GM12878 (cell line): Measurements from ENCODE around the gene ZNF804B. TPM values are rescaled to one million over a fixed set of nuclear protein-coding genes. Genes with fewer than 3 reads are reported as not detected.

Experiments used
- ATAC-seq: fragments of 200-7000 bp; cut with Tn5 transposase; 3 replicates; pipeline ENCODE4 v1.9.1; 2020; ENCODE audit warnings: mild to moderate bottlenecking, moderate library complexity
- BruUV-seq: library from RNA; stranded (reverse); fragments of 400-500 nt; replicated peaks from 2 replicates; lab custom pipeline; 2021; lab: Mats Ljungman, UMichigan
- CTCF ChIA-PET: fragments of 300-600 bp; sonication (Branson Sonifier 250); formaldehyde crosslinking; extraction: SDS; loops from one replicate; lab custom pipeline; 2021; ENCODE audit warnings: inconsistent platforms; lab: Yijun Ruan, JAX
- POLR2A ChIA-PET: fragments of 350-600 bp; formaldehyde crosslinking; extraction: SDS; loops from one replicate; lab custom pipeline; 2021; ENCODE audit warnings: inconsistent platforms; lab: Charles Lee
- RAD21 ChIA-PET: fragments of 300-600 bp; sonication (Branson Sonifier 250); formaldehyde crosslinking; loops from one replicate; lab custom pipeline; 2023; ENCODE audit warnings: antibody characterized with exemption; ENCODE audit not compliant: unreplicated experiment; lab: Charles Lee
- SMC1A ChIA-PET: fragments of 300-600 bp; sonication (Branson Sonifier 250); formaldehyde crosslinking; loops from one replicate; lab custom pipeline; 2023; ENCODE audit not compliant: unreplicated experiment, uncharacterized antibody; lab: Charles Lee
- DNase-seq: peaks from one replicate; pipeline ENCODE4 v3.0.0-alpha.2; 2011; ENCODE audit warnings: low read depth, low spot score
- FAIRE-seq: peaks from 3 replicates; lab custom pipeline; 2011; peaks lifted over from hg19 to GRCh38; lab: Jason Lieb, UNC
- H2AFZ ChIP-seq: 2 replicates; pipeline ENCODE4 v1.6.0; 2011; ENCODE audit warnings: low read depth, low read length, control low read depth; ENCODE audit not compliant: control insufficient read depth
- H3K27ac ChIP-seq: 2 replicates; pipeline ENCODE4 v1.5.1; 2011; ENCODE audit warnings: control low read depth; ENCODE audit not compliant: control insufficient read depth, insufficient read depth
- H3K27me3 ChIP-seq, 2 experiments: replicated peaks in 1 of 2; 2 replicates each; pipeline versions ENCODE4 v1.6.0 to v1.6.1; 2011; ENCODE audit warnings: low read length in 1 of 2; ENCODE audit not compliant: control insufficient read depth in 2 of 2, insufficient read depth in 2 of 2
- H3K36me3 ChIP-seq, 2 experiments: 2 replicates each; pipeline ENCODE4 v1.5.1; 2011; ENCODE audit warnings: low read length in 1 of 2; ENCODE audit not compliant: control insufficient read depth in 2 of 2, insufficient read depth in 2 of 2
- H3K4me1 ChIP-seq: 2 replicates; pipeline ENCODE4 v1.6.1; 2011; ENCODE audit warnings: mild to moderate bottlenecking, low read length, moderate library complexity, mixed read lengths; ENCODE audit not compliant: control insufficient read depth, insufficient read depth
- H3K4me2 ChIP-seq: 2 replicates; pipeline ENCODE4 v1.6.0; 2011; ENCODE audit warnings: control low read depth; ENCODE audit not compliant: control insufficient read depth, insufficient read depth
- H3K4me3 ChIP-seq: fragments of 200-600 bp; sonication (generic); 2 replicates; pipeline ENCODE4 v1.5.1; 2016
- H3K79me2 ChIP-seq: 2 replicates; pipeline ENCODE4 v1.6.0; 2011; ENCODE audit warnings: low read length; ENCODE audit not compliant: control insufficient read depth, insufficient read depth
- H3K9ac ChIP-seq: 2 replicates; pipeline ENCODE4 v1.8.0; 2011; ENCODE audit warnings: low read length, control low read depth, mixed read lengths; ENCODE audit not compliant: control insufficient read depth, insufficient read depth
- H3K9me3 ChIP-seq: replicated peaks from 3 replicates; pipeline ENCODE4 v1.5.1; 2011; ENCODE audit warnings: mild to moderate bottlenecking, low read length; ENCODE audit not compliant: control insufficient read depth, insufficient read depth
- H4K20me1 ChIP-seq: 2 replicates; pipeline ENCODE4 v1.6.0; 2011; ENCODE audit not compliant: control insufficient read depth, insufficient read depth
- CBX3 ChIP-seq: fragments of 200-600 bp; sonication (generic); IDR thresholded peaks from 2 replicates; pipeline ENCODE4 v1.6.1; 2016; ENCODE audit warnings: low read depth, borderline replicate concordance
- EP300 ChIP-seq, 2 experiments: fragments of 150-350 bp in 1 of 2; IDR thresholded peaks; 2 replicates each; pipeline ENCODE4 v1.6.1; 2011 to 2012; ENCODE audit warnings: low read depth in 2 of 2, low read length in 2 of 2, borderline replicate concordance in 1 of 2, improper control_type of control experiment in 1 of 2, inconsistent platforms in 1 of 2; ENCODE audit not compliant: control insufficient read depth in 1 of 2
- ETV6 ChIP-seq, 2 experiments: fragments of 450-650 bp in 1 of 2; IDR thresholded peaks in 1 of 2; conservative IDR thresholded peaks in 1 of 2; 2 replicates each; pipeline ENCODE4 v1.6.1; 2014; ENCODE audit warnings: antibody characterized with exemption in 1 of 2, borderline replicate concordance in 1 of 2, low read depth in 1 of 2, mild to moderate bottlenecking in 1 of 2, moderate library complexity in 1 of 2
- FOXM1 ChIP-seq: IDR thresholded peaks from 2 replicates; pipeline ENCODE4 v1.6.1; 2012; ENCODE audit warnings: low read depth, mild to moderate bottlenecking, inconsistent platforms, low read length, moderate library complexity
- GABPA ChIP-seq: IDR thresholded peaks from 2 replicates; pipeline ENCODE4 v1.6.1; 2014; ENCODE audit warnings: antibody characterized with exemption, low read depth, mild to moderate bottlenecking, inconsistent platforms
- NFXL1 ChIP-seq: fragments of 450-650 bp; IDR thresholded peaks from 2 replicates; pipeline ENCODE4 v1.6.1; 2017; ENCODE audit warnings: antibody characterized with exemption, mild to moderate bottlenecking, borderline replicate concordance
- NR2C1 ChIP-seq: fragments of 450-650 bp; IDR thresholded peaks from 2 replicates; pipeline ENCODE4 v1.6.1; 2017; ENCODE audit warnings: antibody characterized with exemption, mild to moderate bottlenecking, moderate library complexity
- NR2C2 ChIP-seq: IDR thresholded peaks from 2 replicates; pipeline ENCODE4 v1.6.1; 2011; ENCODE audit warnings: borderline replicate concordance, low read depth; ENCODE audit not compliant: control insufficient read depth, insufficient read length
- NR2F1 ChIP-seq: fragments of 450-650 bp; conservative IDR thresholded peaks from 2 replicates; pipeline ENCODE4 v1.6.1; 2017; ENCODE audit warnings: mild to moderate bottlenecking
- RUNX3 ChIP-seq: IDR thresholded peaks from 2 replicates; pipeline ENCODE4 v1.6.1; 2012; ENCODE audit warnings: low read length, inconsistent platforms
- STAT3 ChIP-seq: IDR thresholded peaks from 2 replicates; pipeline ENCODE4 v1.6.1; 2011; ENCODE audit warnings: low read depth, low read length, improper control_type of control experiment
- TAF1 ChIP-seq: IDR thresholded peaks from 2 replicates; pipeline ENCODE4 v1.6.1; 2011; ENCODE audit warnings: mild to moderate bottlenecking, low read depth, low read length, borderline replicate concordance
- TCF12 ChIP-seq: IDR thresholded peaks from 2 replicates; pipeline ENCODE4 v1.6.1; 2011; ENCODE audit warnings: low read depth, mild to moderate bottlenecking, low read length
- USF1 ChIP-seq: IDR thresholded peaks from 2 replicates; pipeline ENCODE4 v1.6.1; 2011; ENCODE audit warnings: borderline replicate concordance, low read depth, mild to moderate bottlenecking, moderate library complexity, mixed read lengths, low read length; ENCODE audit not compliant: insufficient read depth; ENCODE audit errors: extremely low read length
- YBX1 ChIP-seq: fragments of 450-650 bp; IDR thresholded peaks from 2 replicates; pipeline ENCODE4 v1.6.1; 2016; ENCODE audit warnings: antibody characterized with exemption
- YY1 ChIP-seq: IDR thresholded peaks from 2 replicates; pipeline ENCODE4 v1.6.1; 2011; ENCODE audit warnings: low read depth, mild to moderate bottlenecking, low read length
- in situ Hi-C: fragments of 300-500 bp; cut with MboI; formaldehyde crosslinking; loops from 9 replicates; pipeline ENCODE4 v1.14.3; 2018; ENCODE audit warnings: mixed read lengths
- intact Hi-C: fragments of 100-400 bp; cut with micrococcal nuclease; formaldehyde crosslinking; loops from one replicate; pipeline ENCODE4 v1.14.2; 2022; ENCODE audit not compliant: unreplicated experiment
- polyA plus RNA-seq, 11 experiments: library from polyadenylated mRNA; depleted of rRNA in 4 of 11; unstranded in 6 of 11; stranded (reverse) in 5 of 11; fragments of >200 nt; fragmentation: Nextera tagmentation in 4 of 11; fragmentation: Illumina TruSeq in 1 of 11; extraction: Ambion mirVana in 4 of 11; extraction: Trizol in 1 of 11; gene quantifications; 1 replicate in 1 of 11; 2 replicates in 10 of 11; pipeline versions ENCODE4 v1.2.1 to v1.2.3, GENCODE V29; 2011 to 2016; ENCODE audit warnings: inconsistent platforms in 2 of 11, missing spikeins in 2 of 11, low read depth in 1 of 11
- total RNA-seq, 4 experiments: library from RNA; depleted of rRNA in 3 of 4; stranded (reverse); fragments of >200 nt in 3 of 4; fragmentation: Illumina TruSeq in 1 of 4; extraction: Trizol in 1 of 4; gene quantifications; 2 replicates each; pipeline versions ENCODE4 v1.2.1 to v1.2.3, GENCODE V29; 2013 to 2021
- TF ChIP-seq, protein P1 (sequence below): fragments of 450-650 bp; IDR thresholded peaks from 2 replicates; pipeline ENCODE4 v1.6.1; 2017; ENCODE audit warnings: borderline replicate concordance
- TF ChIP-seq, protein P2 (sequence below): IDR thresholded peaks from 2 replicates; pipeline ENCODE4 v1.6.1; 2011; ENCODE audit warnings: low read depth, mild to moderate bottlenecking, low read length, moderate library complexity, borderline replicate concordance; ENCODE audit errors: extremely low read depth

ZNF804B gene
- total and polyA plus RNA-seq, 10 of the 15 experiments (the other 5 are each of a cell fraction or from before 2014, with no cell fraction given): not detected

- Histone ChIP-seq H3K36me3 (no peaks in the 10 kb centered on the region), H3K4me3 (no peak overlapping the region), H3K27ac (no peak overlapping the region), H3K4me1 (no peaks in the 10 kb centered on the region), H3K4me2 (no peak overlapping the region)
- RAD21 ChIA-PET: interaction anchor here (1.4 kb wide), 1 partner anchor 46 kb away, joined by 3 read pairs; no protein-coding TSS in a partner anchor
- CTCF ChIA-PET: no interaction called here
- SMC1A ChIA-PET: no interaction called here
- BruUV-seq: no TSS peak
- TF ChIP-seq NR2C1 (no peak), CBX3 (no peak), NR2C2 (no peak), TCF12 (no peak), USF1 (no peak), RUNX3 (no peak), GABPA (no peak), ETV6 (conservative IDR thresholded peaks at IDR 0.05 in 1 of 2, IDR thresholded peaks at IDR 0.05 in 1 of 2; ENCODE audit: borderline replicate concordance in 1 of 2, low read depth in 1 of 2) (no peak), NR2F1 (no peak), TAF1 (no peak), NFXL1 (no peak), FOXM1 (no peak), EP300 (IDR thresholded peaks at IDR 0.05; ENCODE audit: borderline replicate concordance in 1 of 2, control insufficient read depth in 1 of 2, low read depth in 2 of 2, low read length in 2 of 2) (no peak), YY1 (no peak), STAT3 (no peak), YBX1 (no peak)
- TF ChIP-seq, protein P1, sequence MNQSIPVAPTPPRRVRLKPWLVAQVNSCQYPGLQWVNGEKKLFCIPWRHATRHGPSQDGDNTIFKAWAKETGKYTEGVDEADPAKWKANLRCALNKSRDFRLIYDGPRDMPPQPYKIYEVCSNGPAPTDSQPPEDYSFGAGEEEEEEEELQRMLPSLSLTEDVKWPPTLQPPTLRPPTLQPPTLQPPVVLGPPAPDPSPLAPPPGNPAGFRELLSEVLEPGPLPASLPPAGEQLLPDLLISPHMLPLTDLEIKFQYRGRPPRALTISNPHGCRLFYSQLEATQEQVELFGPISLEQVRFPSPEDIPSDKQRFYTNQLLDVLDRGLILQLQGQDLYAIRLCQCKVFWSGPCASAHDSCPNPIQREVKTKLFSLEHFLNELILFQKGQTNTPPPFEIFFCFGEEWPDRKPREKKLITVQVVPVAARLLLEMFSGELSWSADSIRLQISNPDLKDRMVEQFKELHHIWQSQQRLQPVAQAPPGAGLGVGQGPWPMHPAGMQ: no peak
- TF ChIP-seq, protein P2, sequence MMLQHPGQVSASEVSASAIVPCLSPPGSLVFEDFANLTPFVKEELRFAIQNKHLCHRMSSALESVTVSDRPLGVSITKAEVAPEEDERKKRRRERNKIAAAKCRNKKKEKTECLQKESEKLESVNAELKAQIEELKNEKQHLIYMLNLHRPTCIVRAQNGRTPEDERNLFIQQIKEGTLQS: no peak
- TF ChIP-seq, all 136 proteins: peak for 0
- H4K20me1 ChIP-seq: no peaks in the 10 kb centered on the region
- in situ Hi-C loops: no loop called here
- intact Hi-C loops: no loop called here
- H3K9ac ChIP-seq: no peak overlapping the region
- no peaks in the 10 kb centered on the region for H3K27me3 ChIP-seq
- DNase-seq: no peak
- no peaks in the 10 kb centered on the region for H3K79me2 ChIP-seq
- POLR2A ChIA-PET: no interaction called here
- FAIRE-seq: no peak
- H2AFZ ChIP-seq: no peak overlapping the region
- no peak for ATAC-seq
- H3K9me3 ChIP-seq: no peaks in the 10 kb centered on the region
These were observed 121.6 kb downstream of the ZNF804B start for GRCh38 chr7:88881136-88881535.
